HG03565 (cell line): ENCODE data around the gene NRTN.
"Not testable (repeated sequence)": the region's sequence is repeated elsewhere in the genome, so short reads cannot be mapped to it uniquely, and the experiment has no call there.

Source experiments
- ATAC-seq: cut with Tn5 transposase; IDR thresholded peaks from one replicate; pipeline ENCODE4 v1.9.1; 2021; ENCODE audit warnings: mild to moderate bottlenecking, moderate library complexity; ENCODE audit not compliant: unreplicated experiment

The NRTN gene, protein sequence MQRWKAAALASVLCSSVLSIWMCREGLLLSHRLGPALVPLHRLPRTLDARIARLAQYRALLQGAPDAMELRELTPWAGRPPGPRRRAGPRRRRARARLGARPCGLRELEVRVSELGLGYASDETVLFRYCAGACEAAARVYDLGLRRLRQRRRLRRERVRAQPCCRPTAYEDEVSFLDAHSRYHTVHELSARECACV

DNA sequence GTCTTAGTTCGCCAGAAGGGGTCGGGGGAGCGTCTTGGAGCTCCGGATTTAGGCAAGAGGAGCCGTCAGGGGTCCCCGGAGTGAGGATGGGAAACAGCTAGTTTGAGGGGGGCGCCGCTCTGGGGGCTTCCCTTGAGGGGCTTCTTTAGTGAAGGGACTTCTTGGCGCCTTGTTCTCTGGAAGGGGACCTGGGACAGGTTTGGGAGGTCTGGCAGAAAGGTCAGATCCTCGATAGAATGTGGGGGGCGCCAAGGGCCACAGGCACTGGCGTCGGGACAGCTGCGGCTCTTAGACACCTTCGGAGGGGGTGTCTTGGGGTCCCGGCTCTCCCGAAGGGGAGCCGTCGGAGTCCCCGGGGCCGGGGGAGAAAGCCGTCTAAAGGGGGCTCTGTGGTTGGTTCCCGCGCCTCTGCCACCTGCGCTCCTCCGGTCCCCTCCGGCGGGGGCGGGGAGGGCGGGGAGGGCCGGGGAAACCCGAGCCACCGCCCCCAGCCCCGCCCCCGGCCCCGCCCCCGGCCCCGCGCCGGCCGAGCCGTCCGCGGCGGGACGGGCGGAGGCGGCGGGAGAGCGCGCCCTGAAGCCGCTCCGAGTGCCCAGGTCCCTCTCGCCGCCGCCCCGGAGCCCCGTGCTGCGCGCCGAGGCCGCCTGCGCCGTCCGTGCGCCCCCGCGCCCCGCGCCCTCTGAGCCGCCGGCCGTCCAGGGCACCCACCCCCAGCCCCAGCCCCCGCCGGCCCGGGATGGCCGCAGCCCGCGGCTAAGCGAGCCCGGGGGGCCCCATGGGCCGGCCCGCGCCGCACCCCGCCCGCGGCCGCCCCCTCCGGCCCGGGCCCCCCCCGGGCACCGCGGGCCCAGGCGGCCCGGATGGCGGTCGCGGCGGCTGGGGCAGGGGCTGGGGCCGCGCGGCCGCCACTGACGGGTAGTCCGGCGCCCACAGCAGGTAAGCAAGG lies at the start of gene NRTN:
TSS of gene NRTN (plus strand) at position 552 of the 946 bp plus-strand sequence. CDS start 19,099 bp downstream, outside the sequence.
- no peak for ATAC-seq

DNA sequence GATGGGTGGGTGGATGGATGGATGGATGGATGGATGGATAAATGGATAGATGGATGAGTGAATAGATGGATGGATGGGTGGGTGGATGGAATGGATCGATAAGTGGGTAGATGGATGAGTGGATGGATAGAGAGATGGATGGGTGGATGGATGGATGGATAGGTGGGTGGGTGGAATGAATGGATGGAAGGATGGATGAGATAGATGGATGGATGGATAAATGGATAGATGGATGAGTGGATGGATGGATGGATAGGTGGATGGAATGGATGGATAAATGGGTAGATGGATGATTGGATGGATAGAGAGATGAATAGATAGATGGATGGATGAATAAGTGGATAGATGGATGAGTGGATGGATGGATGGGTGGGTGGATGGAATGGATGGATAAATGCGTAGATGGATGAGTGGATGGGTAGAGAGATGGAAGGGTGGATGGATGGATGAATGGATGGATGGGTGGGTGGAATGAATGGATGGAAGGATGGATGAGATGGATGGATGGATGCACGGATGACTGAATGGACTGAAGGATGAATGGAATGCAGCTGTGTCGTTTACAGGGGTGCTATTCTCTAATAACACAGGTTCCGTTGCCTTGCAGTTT lies 42.2 kb upstream of the NRTN start:
- no peak for ATAC-seq

DNA sequence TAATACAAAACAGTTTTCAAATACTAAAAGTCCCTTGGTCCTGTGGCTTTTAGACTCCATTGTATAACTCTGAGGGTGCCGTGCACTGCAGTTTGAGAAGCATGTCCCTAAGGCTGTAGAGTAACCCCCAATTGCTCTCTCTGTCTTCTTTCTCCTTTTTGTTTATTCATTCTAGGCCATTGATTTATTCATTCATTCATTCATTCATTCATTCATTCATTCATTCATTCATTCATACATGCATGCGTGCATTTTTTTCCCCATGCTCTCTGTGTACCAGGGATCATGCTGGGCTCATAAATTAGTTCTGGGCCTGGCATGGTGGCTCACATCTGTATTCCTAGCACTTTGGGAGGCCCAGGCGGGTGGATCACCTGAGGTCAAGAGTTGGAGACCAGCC lies 39.6 kb upstream of the NRTN start:
- ATAC-seq: no peak

DNA sequence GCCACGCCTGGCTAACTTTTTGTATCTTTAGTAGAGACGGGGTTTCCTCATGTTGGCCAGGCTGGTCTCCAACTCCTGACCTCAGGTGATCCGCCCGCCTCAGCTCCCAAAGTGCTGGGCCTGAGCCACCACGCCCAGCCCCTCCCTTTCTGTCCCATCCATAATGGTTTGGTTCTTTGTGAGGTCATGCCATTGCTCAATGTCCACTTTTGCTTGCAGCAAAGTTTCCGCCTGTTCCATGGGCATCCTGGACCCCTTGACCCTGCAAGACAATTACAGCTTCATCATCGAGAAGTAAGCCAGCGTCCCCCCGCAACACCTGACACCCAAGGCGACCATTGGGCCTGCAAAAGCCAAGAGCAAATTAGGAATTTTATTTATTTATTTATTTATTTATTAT lies 36.9 kb upstream of the NRTN start:
- ATAC-seq: no peak

DNA sequence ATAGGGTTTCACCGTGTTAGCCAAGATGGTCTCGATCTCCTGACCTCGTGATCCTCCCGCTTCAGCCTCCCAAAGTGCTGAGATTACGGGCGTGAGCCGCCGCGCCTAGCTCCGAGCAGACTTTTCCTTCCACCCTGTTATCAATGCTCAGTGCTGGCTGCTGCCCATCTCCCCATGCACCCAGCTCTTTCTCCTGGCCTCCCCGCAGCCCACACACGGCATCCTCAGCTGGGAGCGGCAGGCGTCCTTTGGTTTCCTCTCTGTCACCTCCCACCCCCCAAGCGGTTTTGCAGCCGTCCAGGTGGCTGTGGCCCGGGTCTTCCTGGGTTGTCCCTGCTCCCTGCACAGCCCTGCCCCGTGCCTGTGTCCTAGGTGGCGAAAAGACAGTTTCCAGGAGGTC lies 32.5 kb upstream of the NRTN start:
- ATAC-seq: no peak

DNA sequence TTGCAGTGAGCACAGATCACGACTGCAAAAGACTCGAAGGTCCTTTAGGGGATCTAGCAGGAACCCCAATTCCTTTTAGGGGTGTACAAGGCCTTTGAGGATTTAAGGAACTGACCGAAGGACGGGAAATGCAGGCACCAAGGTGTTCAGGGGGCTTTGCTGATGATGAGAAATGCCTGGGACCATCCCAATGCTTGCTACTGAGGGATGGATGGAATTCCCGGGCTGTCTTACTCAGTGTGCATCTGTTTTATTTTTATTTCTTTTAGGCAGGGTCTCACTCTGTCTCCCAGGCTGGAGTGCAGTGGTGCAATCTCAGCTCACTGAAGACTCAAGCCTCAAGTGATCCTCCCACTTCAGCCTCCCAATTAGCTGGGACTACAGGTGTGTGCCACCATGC lies 31.6 kb upstream of the NRTN start:
- ATAC-seq: no peak

DNA sequence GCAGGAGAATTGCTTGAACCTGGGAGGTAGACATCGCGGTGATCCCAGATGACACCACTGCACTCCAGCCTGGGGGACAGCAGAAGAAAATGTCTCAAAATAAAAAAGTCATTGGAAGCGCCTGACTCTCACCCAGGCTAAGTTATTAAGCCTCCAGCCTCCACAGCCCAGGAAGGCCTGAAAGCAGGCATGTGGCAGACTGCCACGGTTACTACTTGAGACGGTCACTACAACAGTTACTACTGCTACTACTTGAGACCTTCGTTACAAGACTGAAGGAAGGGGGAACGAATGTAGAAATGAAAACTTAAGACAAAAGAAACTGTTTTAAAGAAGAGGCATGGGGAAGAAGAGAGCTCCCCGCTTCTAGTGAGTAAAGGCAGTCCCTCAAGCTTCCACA lies 29.9 kb upstream of the NRTN start:
- ATAC-seq: no peak

DNA sequence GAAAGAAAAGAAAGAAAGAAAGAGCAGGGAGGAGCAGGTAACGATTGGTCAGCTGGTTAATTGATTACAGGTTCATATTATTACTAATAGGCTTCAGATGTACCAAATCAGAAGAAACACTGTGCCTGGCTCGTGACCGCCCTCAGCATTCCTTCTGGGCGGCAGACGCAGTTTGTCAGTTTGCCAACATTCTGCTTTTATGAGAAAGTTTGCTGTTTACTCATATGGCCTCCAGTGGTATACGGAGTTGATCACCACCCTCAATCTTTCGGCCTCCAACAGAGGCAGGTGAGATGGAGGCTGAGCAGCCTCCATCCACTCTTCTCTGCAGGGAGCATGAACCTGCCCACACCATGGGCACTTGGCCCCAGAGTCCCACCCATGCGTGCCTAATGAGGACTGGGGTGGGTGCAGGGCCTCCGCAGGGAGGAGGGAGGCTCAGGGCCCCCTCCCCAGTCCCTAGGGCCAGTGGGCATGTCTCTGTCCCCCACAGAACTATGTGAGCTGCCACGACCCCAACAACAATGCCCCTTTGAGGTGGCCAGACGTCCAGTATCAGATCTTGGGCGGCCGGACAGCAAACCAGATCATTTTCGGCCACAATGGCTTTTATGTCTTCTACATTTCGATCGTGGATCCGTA lies 29.1 kb upstream of the NRTN start:
- no peak for ATAC-seq

DNA sequence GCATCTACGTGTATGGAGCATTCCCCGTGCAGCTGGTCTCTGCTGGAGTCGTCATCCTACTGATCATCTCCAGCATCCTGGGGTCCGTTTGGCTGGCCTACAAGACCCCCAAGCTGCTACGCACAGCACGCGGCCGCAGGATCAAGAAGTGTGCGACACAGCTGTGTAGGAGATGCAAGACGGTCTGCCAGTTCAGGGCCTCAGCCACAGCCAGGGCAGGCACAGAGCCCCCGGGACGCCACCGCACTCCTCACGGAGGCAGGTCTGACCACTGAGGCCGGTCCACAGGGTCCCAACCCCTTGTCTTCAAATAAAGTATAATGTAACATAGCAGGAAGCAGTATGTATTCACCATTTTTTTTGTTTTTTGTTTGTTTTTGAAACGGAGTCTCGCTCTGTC lies 26.5 kb upstream of the NRTN start:
- ATAC-seq: no peak

DNA sequence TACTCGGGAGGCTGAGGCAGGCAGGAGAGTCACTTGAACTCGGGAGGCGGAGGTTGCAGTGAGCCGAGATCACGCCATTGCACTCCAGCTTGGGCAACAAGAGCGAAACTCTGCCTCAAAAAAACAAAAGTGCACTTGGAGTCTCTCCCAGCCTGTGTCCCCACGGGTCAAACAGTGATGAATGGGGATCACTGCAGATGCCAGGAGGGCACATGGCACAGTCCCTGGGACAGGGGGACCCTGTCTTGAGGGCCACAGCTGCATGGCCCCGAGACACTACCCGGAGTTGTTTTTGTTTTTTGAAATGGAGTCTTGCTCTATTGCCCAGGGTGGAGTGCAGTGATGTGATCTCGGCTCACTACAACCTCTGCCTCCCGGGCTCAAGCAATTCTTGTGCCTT lies 24.0 kb upstream of the NRTN start:
- not testable (repeated sequence) for ATAC-seq

DNA sequence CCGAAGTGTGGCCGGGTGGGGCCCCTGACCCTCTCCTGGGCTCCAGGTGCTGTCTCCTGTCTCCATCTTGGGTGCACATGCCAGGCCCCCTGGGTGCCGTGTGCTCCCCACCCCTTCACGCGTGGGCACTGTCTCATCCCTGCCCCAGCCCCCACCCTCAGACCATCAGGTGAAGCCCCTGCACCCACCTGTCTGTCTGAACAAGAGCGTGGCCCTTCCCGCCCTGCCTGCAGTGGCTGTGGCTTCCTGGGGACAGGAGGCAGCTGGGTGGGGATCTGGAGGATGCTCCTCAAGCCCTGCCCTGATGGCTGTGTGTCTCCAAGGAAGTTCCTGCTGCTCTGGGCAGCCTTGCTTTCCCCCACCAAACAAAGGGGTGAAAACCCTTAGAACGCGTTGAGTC lies 22.5 kb upstream of the NRTN start:
- no peak for ATAC-seq

DNA sequence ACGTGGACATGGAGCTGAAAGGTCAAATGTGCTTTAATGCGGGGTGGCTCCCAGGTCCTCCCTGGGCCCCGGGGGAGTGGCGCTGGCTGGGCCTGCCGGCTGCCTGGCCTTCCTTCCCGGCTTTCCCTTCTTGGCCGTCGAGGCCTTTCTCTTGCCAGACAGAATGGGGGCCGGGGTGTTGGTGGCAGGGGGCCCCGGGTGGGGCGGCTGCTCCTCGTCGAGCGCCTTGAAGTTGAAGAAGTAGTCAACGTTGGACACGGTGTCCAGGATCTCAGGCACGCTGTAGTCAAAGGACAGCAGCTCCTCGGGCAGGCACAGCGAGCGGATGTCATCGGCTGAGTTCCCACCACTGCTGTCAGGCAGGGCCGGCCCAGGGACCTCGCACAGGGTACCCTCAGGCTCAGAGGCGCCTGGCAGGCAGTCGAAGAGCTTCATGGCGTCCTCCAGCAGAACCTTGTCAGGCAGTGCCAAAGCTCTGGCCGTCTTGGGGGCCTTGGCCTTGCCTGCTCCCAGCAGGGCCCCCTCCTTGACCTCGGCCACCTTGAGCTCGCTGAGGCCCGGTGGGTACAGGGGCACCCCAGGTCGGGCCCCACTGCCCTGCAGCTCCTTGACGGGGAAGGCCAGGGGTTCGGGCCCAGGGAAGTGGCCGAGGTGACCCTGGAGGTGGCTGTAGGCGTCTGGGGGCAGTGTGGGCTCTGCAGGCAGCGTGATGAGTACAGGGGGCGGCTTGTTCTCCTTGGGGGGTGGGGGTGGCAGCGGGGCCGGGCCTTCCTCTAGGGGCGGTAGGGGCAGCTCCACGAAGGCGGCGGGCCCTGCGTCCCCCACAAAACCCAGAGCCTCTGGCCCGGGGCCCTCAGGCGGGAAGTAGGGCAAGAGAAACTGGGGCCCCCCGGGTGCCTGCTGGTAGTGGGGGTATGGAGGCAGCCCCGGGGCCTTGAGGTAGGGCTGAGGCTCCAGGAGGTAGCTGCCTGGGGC lies 21.6 kb upstream of the NRTN start:
- ATAC-seq: no peak

DNA sequence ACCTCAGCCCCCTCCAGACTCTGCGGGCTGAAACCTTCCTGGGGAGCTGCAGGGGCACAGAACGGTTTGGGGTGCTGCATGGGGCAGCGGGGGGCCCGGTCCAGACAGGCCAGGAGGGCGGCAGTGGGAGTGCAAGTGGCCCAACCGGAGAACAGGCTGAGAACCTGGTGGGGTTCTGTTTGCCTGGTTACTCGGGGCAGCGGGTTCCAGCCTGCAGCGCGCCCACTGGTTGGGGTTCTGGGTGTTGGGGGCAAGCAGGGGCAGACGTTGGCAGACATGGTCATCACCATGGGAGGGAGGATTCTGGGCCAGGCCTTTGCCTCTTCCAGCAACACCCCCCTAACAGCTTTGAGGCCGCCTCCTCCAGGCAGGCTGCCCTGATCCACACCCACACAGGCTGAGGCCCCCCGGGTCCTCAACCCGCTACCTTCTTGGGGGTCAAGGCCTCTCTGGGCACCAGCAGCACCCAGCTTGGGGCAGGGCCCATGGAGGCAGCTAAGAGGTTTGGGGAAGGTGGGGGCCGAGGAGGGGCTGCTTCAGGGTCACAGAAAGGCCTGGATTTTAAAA lies 20.2 kb upstream of the NRTN start, which contains the start of gene PRR22:
TSS of gene PRR22 (minus strand) at position 166 of the 567 bp plus-strand sequence. CDS start at position 80, 86 bp downstream.
- ATAC-seq: no peak

DNA sequence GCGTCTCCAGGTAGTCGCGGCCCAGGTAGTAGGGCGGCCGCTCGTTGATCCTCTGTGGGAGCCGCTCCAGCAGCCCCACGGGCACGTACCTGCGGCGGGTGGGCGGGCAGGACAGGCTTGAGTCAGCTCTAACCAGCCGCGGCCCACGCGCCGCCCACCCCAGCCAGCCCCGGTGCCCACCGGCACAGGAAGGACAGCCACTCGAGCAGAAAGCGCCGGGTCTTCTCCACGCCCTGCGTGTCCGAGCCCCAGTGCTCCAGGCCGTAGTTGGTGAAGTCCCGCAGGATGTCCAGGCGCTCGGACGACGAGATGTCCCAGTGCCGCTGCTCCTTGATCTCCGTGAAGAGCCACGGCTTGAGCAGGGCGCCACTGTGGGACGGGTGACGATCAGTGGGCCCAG lies 19.4 kb upstream of the NRTN start:
- ATAC-seq: no peak

DNA sequence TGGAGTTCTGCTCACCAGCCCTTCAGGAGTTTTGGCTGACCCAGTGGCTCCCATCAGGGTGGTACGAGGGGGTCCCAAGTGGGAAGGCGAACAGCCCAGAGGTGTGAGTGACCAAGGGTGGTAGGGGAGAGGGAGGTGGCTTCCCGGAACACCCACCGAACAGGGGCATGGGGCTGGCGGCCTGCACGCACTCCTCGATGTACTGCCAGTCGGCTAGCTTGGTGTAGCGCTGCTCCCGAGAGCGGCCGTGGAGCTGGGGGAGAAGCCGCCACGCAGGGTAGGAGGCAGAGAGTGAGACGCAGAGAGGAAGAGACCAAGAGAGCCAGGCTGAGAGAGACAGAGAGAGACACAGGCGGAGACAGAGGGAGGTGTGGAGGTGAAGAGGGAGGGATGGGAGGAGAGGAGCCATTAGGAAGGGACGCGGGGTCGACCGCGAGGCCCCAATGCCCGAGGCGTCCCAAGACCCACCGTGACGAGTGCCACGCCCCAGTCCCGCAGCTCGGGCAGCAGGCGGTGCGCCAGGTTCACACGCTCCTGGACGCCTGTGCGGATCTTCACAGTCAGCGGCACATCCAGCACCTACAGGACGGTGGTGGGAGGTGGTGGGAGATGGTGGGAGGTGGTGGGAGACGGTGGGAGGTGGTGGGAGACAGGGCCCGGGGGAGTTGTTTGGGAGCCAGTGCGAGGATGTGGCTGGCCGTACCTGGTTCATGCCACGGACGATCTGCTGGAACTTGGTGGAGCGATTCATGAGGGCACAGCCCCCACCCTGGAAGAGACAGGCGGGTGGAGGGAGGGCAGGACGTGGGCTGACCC lies 18.1 kb upstream of the NRTN start:
- ATAC-seq: no peak

DNA sequence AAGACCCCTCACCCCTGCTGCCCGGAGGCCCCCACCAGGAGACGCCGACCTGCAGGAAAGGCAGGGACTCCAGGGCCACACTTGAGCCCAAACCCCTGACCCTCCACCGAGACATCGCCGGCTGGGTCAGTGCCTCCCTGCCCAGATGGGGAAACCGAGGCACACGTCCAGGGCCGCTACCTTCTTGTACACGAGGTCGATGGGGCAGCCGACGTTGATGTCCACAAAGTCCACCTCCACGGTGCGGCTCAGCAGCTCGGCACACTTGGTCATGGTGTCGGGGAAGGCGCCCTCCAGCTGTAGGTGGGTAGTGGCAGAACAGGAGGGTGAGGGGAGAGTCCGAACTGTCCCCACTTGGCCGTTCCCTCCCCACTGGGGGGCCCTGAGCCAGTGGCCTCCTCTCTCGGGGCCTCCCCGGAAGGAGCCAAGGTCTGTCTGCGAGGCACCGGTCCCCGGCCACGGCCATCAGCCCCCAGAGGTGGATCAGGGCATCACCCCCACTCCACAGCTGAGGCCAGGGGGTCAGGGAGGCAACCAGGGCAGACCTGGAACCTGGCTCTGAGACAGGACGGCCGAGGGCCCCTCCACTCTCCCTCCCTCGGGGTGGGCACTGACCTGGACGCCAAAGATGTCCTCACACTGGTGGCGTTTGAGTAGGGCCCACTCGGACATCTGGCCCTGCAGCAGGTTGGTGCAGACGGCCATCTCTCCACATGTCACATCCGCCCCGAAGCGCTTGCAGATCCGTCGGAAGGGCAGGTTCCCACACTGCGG lies 17.3 kb upstream of the NRTN start:
- ATAC-seq: no peak

DNA sequence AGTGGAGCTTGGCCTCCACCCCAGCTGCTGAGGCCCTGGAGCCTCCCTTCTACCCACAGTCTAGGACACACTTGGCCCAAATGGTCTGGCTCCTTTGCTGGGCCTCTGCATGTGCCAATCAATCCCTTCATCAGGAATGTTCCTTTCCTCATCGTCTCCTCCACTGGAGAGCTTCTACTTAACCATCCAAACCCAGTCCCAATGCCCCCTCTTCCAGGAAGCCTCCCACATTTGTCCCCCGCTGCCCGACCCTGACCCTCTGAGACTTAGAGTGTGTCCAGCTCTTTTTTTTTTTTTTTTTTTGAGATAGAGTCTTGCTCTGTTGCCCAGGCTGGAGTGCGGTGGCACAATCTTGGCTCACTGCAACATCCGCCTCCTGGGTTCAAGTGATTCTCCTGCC lies 16.4 kb upstream of the NRTN start:
- ATAC-seq: no peak

DNA sequence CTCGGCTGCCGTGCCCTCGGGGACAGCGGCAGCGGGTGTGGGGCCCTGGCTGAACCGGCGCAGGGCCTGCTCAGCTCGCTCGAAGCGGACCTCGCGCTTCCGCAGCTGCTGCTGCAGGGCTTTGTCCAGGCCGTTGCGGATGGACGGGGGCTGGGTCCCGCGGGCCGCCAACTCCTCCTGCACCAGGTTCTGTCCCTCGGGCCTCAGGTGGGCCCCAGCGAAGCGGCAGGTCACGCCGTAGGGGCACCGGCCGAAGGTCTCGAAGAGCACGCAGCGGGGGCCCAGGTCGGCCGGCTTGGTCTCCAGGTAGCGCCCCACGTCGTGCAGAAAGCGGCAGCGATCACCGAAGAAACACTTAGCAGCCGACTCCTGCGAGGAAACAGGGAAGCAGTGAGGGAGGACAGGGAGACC lies 15.5 kb upstream of the NRTN start:
- ATAC-seq: no peak
